Liver (tissue), 9 donors: ENCODE results near the gene OR51E1. TPM values are rescaled to one million over a fixed set of nuclear protein-coding genes. Genes with fewer than 3 reads are reported as not detected.

Source experiments
- DNase-seq: peaks from one replicate; pipeline ENCODE4 v3.0.0-alpha.2; 2017; ENCODE audit warnings: low spot score
- H3K27ac ChIP-seq, 2 donors: one replicate each; pipeline ENCODE4 v1.7.0; 2013; ENCODE audit warnings: inconsistent platforms in 2 of 2, low read length in 2 of 2, control low read depth in 1 of 2, low read depth in 1 of 2, mild to moderate bottlenecking in 1 of 2
- H3K27me3 ChIP-seq, 4 donors: one replicate each; pipeline versions ENCODE4 v1.6.1 to v1.7.0; 2013; ENCODE audit warnings: low read length in 3 of 4, inconsistent platforms in 1 of 4, mild to moderate bottlenecking in 1 of 4, moderate library complexity in 1 of 4; ENCODE audit not compliant: control insufficient read depth in 4 of 4, insufficient read depth in 4 of 4
- H3K36me3 ChIP-seq, 4 donors: one replicate each; pipeline versions ENCODE4 v1.6.1 to v1.7.0; 2013; ENCODE audit warnings: low read length in 3 of 4, mild to moderate bottlenecking in 3 of 4, low read depth in 1 of 4, moderate library complexity in 1 of 4; ENCODE audit not compliant: control insufficient read depth in 4 of 4, insufficient read depth in 3 of 4
- H3K4me1 ChIP-seq, 4 donors: one replicate each; pipeline versions ENCODE4 v1.6.1 to v1.7.0; 2013; ENCODE audit warnings: low read length in 3 of 4, mild to moderate bottlenecking in 3 of 4, moderate library complexity in 1 of 4; ENCODE audit not compliant: control insufficient read depth in 4 of 4, insufficient read depth in 4 of 4
- H3K4me3 ChIP-seq, 3 donors: one replicate each; pipeline versions ENCODE4 v1.6.1 to v1.7.0; 2013; ENCODE audit warnings: low read length in 3 of 3, control low read depth in 1 of 3, low read depth in 1 of 3, mild to moderate bottlenecking in 1 of 3
- H3K9ac ChIP-seq, 2 donors: one replicate each; pipeline ENCODE4 v1.7.0; 2013; ENCODE audit warnings: low read length in 2 of 2, mild to moderate bottlenecking in 2 of 2, moderate library complexity in 2 of 2, control low read depth in 1 of 2, low read depth in 1 of 2
- H3K9me3 ChIP-seq, 4 donors: one replicate each; pipeline versions ENCODE4 v1.6.1 to v1.7.0; 2013; ENCODE audit warnings: low read length in 3 of 4; ENCODE audit not compliant: control insufficient read depth in 4 of 4
- ATF3 ChIP-seq: IDR thresholded peaks from 2 replicates; pipeline ENCODE4 v1.6.1; 2016; ENCODE audit warnings: antibody characterized with exemption
- CTCF ChIP-seq: fragments of 150-350 bp; IDR thresholded peaks from 2 replicates; pipeline ENCODE4 v1.5.1; 2017; ENCODE audit warnings: improper control_type of control experiment, low read depth, low read length; ENCODE audit not compliant: missing input control
- EGR1 ChIP-seq, 2 donors: IDR thresholded peaks; 2 replicates each; pipeline ENCODE4 v1.6.1; 2016 to 2018; ENCODE audit warnings: antibody characterized with exemption in 2 of 2, low read depth in 2 of 2
- FOXA1 ChIP-seq: IDR thresholded peaks from 2 replicates; pipeline ENCODE4 v1.6.1; 2016; ENCODE audit warnings: antibody characterized with exemption
- FOXA2 ChIP-seq: IDR thresholded peaks from 2 replicates; pipeline ENCODE4 v1.6.1; 2016; ENCODE audit warnings: antibody characterized with exemption
- GABPA ChIP-seq, 2 donors: IDR thresholded peaks in 1 of 2; conservative IDR thresholded peaks in 1 of 2; 2 replicates each; pipeline ENCODE4 v1.6.1; 2016; ENCODE audit warnings: antibody characterized with exemption in 2 of 2, mild to moderate bottlenecking in 1 of 2, moderate library complexity in 1 of 2
- HNF4G ChIP-seq: IDR thresholded peaks from 2 replicates; pipeline ENCODE4 v1.6.1; 2016; ENCODE audit warnings: antibody characterized with exemption
- JUND ChIP-seq, 2 donors: IDR thresholded peaks; 2 replicates each; pipeline ENCODE4 v1.6.1; 2016; ENCODE audit warnings: antibody characterized with exemption in 2 of 2
- MAX ChIP-seq: IDR thresholded peaks from 2 replicates; pipeline ENCODE4 v1.6.1; 2016; ENCODE audit warnings: antibody characterized with exemption
- NR2F2 ChIP-seq: IDR thresholded peaks from 2 replicates; pipeline ENCODE4 v1.6.1; 2016; ENCODE audit warnings: antibody characterized with exemption
- RAD21 ChIP-seq, 2 donors: IDR thresholded peaks; 2 replicates each; pipeline ENCODE4 v1.6.1; 2016; ENCODE audit warnings: antibody characterized with exemption in 2 of 2, mild to moderate bottlenecking in 2 of 2
- REST ChIP-seq: IDR thresholded peaks from 2 replicates; pipeline ENCODE4 v1.6.1; 2016; ENCODE audit warnings: antibody characterized with exemption, mild to moderate bottlenecking
- RXRA ChIP-seq, 2 donors: IDR thresholded peaks; 2 replicates each; pipeline ENCODE4 v1.6.1; 2017 to 2018; ENCODE audit warnings: antibody characterized with exemption in 2 of 2, mild to moderate bottlenecking in 1 of 2
- SP1 ChIP-seq: IDR thresholded peaks from 2 replicates; pipeline ENCODE4 v1.6.1; 2018; ENCODE audit warnings: antibody characterized with exemption, mild to moderate bottlenecking
- TAF1 ChIP-seq: conservative IDR thresholded peaks from 2 replicates; pipeline ENCODE4 v1.6.1; 2016; ENCODE audit warnings: antibody characterized with exemption, mild to moderate bottlenecking
- YY1 ChIP-seq: IDR thresholded peaks from 2 replicates; pipeline ENCODE4 v1.6.1; 2016; ENCODE audit warnings: antibody characterized with exemption, mild to moderate bottlenecking
- ZBTB33 ChIP-seq: IDR thresholded peaks from 2 replicates; pipeline ENCODE4 v1.6.1; 2016; ENCODE audit warnings: antibody characterized with exemption
- polyA plus RNA-seq, 2 donors: library from polyadenylated mRNA; stranded (reverse) in 1 of 2; unstranded in 1 of 2; fragments of 200-250 nt in 1 of 2; fragments of >200 nt in 1 of 2; fragmentation: Nextera tagmentation in 1 of 2; extraction: Ambion mirVana in 1 of 2; gene quantifications; one replicate each; pipeline versions ENCODE4 v1.2.1 to v1.2.3, GENCODE V29; 2013 to 2015
- total RNA-seq, 2 donors: library from RNA; depleted of rRNA; stranded (reverse); fragments of >200 nt; gene quantifications; one replicate each; pipeline ENCODE4 v1.2.3, GENCODE V29; 2014
- donor health status: healthy.
- donor health status: healthy.
- donor health status: healthy.
- donor health status: healthy.
- donor health status: healthy.

The OR51E1 gene
- total and polyA plus RNA-seq, 4 donors: 0.05 to 0.08 TPM; not detected in 2

GRCh38 chr11:4615856-4616444, 27.8 kb upstream of the OR51E1 start:
- TF ChIP-seq ATF3 (no peak), TAF1 (no peak), REST (no peak), MAX (no peak), HNF4G (no peak), FOXA2 (no peak), NR2F2 (no peak), EGR1 (IDR thresholded peaks at IDR 0.05; ENCODE audit: low read depth in 2 of 2) (no peak), RXRA (IDR thresholded peaks at IDR 0.05) (no peak), RAD21 (IDR thresholded peaks at IDR 0.05) (no peak), CTCF (no peak), GABPA (IDR thresholded peaks at IDR 0.05 in 1 of 2, conservative IDR thresholded peaks at IDR 0.05 in 1 of 2) (no peak), YY1 (no peak), ZBTB33 (no peak), FOXA1 (no peak), JUND (IDR thresholded peaks at IDR 0.05) (no peak), SP1 (no peak)
- DNase-seq: no peak
- no peak overlapping the region for H3K9ac ChIP-seq

More at GRCh38 chr11:4615856-4616444, 27.8 kb upstream of the OR51E1 start:
- Histone ChIP-seq H3K9me3 (no peaks in the 10 kb centered on the region), H3K4me3 (no peak overlapping the region), H3K27ac (no peak overlapping the region), H3K4me1 (no peaks in the 10 kb centered on the region), H3K27me3 (peaks cover 0 to 2% (median 0%) of the 10 kb centered on the region in 4 donors), H3K36me3 (no peaks in the 10 kb centered on the region)
